Left colon (tissue), 2 donors: ENCODE results near the gene CCDC38. TPM values are rescaled to one million over a fixed set of nuclear protein-coding genes. Genes with fewer than 3 reads are reported as not detected.
A peak's percentile ranks its signal among the peaks of the same experiment; 100 is the strongest.

ENCODE experiments used
- ATAC-seq: fragments of 200-7000 bp; cut with Tn5 transposase; one replicate; pipeline ENCODE4 v1.9.1; 2020; ENCODE audit warnings: mild to moderate bottlenecking, moderate library complexity
- DNase-seq, 2 donors: peaks; one replicate each; pipeline ENCODE4 v3.0.0-alpha.2; 2020
- intact Hi-C, 2 donors: fragments of 100-400 bp; cut with DNase I in 1 of 2; cut with micrococcal nuclease in 1 of 2; formaldehyde crosslinking; loops; one replicate each; pipeline versions ENCODE4 v1.11.2 to v1.14.0; 2022; cut with DNase I, micrococcal nuclease
- total RNA-seq, 2 donors: library from RNA; stranded (reverse); fragmentation: NEBNext Ultra II Directional; extraction: Animal tissue kit (Norgen Biotek cat#: 25700); gene quantifications; one replicate each; pipeline ENCODE4 v1.2.1, GENCODE V29; 2021
- donor health status: DM: no; HTN: no; CAD: no.
- donor health status: DM: yes; HTN: yes; CAD: no.

The CCDC38 gene
- total RNA-seq, 2 donors from 2014 or later: not detected

GRCh38 chr12:95908573-95908972 is 33.8 kb downstream of the CCDC38 start:
- DNase-seq: no peak
- intact Hi-C loops: no loop called here
- no peak for ATAC-seq

- DNase-seq: no peak
- ATAC-seq: no peak
- intact Hi-C loops: no loop called here
These were observed 44.3 kb downstream of the CCDC38 start for GRCh38 chr12:95898081-95898480.

- no peak for ATAC-seq
- intact Hi-C loops: no loop called here
- DNase-seq: no peak
These were observed 45.6 kb downstream of the CCDC38 start for GRCh38 chr12:95896846-95897245.

- no peak for ATAC-seq
These were observed 51.5 kb downstream of the CCDC38 start for GRCh38 chr12:95890958-95891357.

GRCh38 chr12:95887311-95887710 is 55.1 kb downstream of the CCDC38 start:
- intact Hi-C loops: no loop called here
- no peak for ATAC-seq
- no peak for DNase-seq

More at GRCh38 chr12:95890958-95891357, 51.5 kb downstream of the CCDC38 start:
- intact Hi-C loops: no loop called here
- DNase-seq: no peak

GRCh38 chr12:95884998-95885397 is 57.4 kb downstream of the CCDC38 start:
- ATAC-seq: no peak
- DNase-seq: no peak

GRCh38 chr12:95882873-95883272 is 59.5 kb downstream of the CCDC38 start:
- peak; percentile 88 for ATAC-seq
- intact Hi-C loops: no loop called here
- DNase-seq: no peak

More at GRCh38 chr12:95884998-95885397, 57.4 kb downstream of the CCDC38 start:
- intact Hi-C loops: no loop called here

GRCh38 chr12:95882080-95882479 is 60.3 kb downstream of the CCDC38 start:
- ATAC-seq: no peak
- intact Hi-C loops: no loop called here

GRCh38 chr12:95881331-95881955 is 61.0 kb downstream of the CCDC38 start:
- DNase-seq (no peak), ATAC-seq (no peak)
- intact Hi-C loops: no loop called here

More at GRCh38 chr12:95882080-95882479, 60.3 kb downstream of the CCDC38 start:
- no peak for DNase-seq

GRCh38 chr12:95880895-95881294 is 61.5 kb downstream of the CCDC38 start:
- intact Hi-C loops: no loop called here
- ATAC-seq (peak; percentile 71), DNase-seq (no peak)

GRCh38 chr12:95877622-95878021 is 64.8 kb downstream of the CCDC38 start:
- intact Hi-C loops: no loop called here
- DNase-seq (no peak), ATAC-seq (no peak)

- intact Hi-C loops: no loop called here
- no peak for DNase-seq
- ATAC-seq: no peak
These were observed 68.0 kb downstream of the CCDC38 start for GRCh38 chr12:95874452-95874851.

- intact Hi-C loops: no loop called here
- DNase-seq (no peak), ATAC-seq (no peak)
These were observed 71.5 kb downstream of the CCDC38 start for GRCh38 chr12:95870897-95871296.

GRCh38 chr12:95863337-95863736 is 79.1 kb downstream of the CCDC38 start:
- ATAC-seq: no peak
- DNase-seq: no peak
- intact Hi-C loops: no loop called here

- intact Hi-C loops: no loop called here
- DNase-seq (no peak), ATAC-seq (no peak)
These were observed 80.4 kb downstream of the CCDC38 start for GRCh38 chr12:95862038-95862437.

GRCh38 chr12:95859947-95860850 is 82.2 kb downstream of the CCDC38 start:
- intact Hi-C loops: no loop called here
- ATAC-seq: no peak
- no peak for DNase-seq

- ATAC-seq: peak; percentile 10
- DNase-seq: no peak
- intact Hi-C loops: no loop called here
These were observed 83.0 kb downstream of the CCDC38 start for GRCh38 chr12:95859344-95859816.

GRCh38 chr12:95858451-95859343 is 83.7 kb downstream of the CCDC38 start, which contains the start of gene SNRPF:
TSS of gene SNRPF (plus strand) at chr12:95858952. CDS start at chr12:95859074, 122 bp downstream.
- peak; percentile 94 to 96 for DNase-seq
- intact Hi-C loops: no loop called here
- peak; percentile 99 for ATAC-seq

GRCh38 chr12:95857799-95858198 is 84.6 kb downstream of the CCDC38 start:
- DNase-seq (no peak), ATAC-seq (no peak)
- intact Hi-C loops: no loop called here
